ENCODE results near the gene ABCF1. TPM values are rescaled to one million over a fixed set of nuclear protein-coding genes. Genes with fewer than 3 reads are reported as not detected.

ABCF1 gene
- total RNA-seq, 1 donor = 37.3 TPM

DNA sequence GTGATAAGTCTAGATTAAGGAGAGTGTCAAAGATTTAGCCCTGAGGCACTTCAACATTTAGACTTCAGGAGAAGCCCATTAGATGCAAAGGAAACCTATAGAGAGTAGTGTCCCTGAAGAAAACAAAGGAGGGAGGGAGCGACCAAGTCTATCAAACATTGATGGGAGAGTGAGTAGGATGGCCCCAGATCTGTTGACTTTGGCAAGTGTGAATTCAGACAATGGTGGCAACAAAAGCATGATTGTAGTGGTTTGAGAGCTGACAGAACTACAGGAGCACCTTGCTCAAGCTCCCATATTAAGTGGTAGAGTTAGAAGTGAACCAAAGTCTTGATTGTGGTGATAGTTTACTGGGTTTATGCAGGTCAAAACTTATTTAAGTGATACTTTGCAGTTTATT lies 979 bp upstream of the ABCF1 start:
- Histone ChIP-seq H3K9me3 (ENCODE audit: low read depth, low read length) (no peaks in the 10 kb centered on the region), H3K27me3 (ENCODE audit: insufficient read depth, low read length) (no peaks in the 10 kb centered on the region), H3K4me1 (ENCODE audit: insufficient read depth, low read length) (peaks cover 23% of the 10 kb centered on the region), H4K20me1 (ENCODE audit: insufficient read depth, low read length) (peaks cover 32% of the 10 kb centered on the region), H2AFZ (ENCODE audit: low read length) (peak overlapping the region; percentile 98), H3K27ac (ENCODE audit: low read depth, low read length) (peak overlapping the region; percentile 98), H3K36me3 (ENCODE audit: insufficient read depth, low read length) (no peaks in the 10 kb centered on the region), H3K4me2 (ENCODE audit: insufficient read depth, low read length) (peak overlapping the region; percentile 96), H3K4me3 (ENCODE audit: insufficient read depth, low read length) (peak overlapping the region; percentile 99), H3K79me2 (ENCODE audit: insufficient read depth, low read length) (peaks cover 40% of the 10 kb centered on the region)
- TF ChIP-seq, protein P1, sequence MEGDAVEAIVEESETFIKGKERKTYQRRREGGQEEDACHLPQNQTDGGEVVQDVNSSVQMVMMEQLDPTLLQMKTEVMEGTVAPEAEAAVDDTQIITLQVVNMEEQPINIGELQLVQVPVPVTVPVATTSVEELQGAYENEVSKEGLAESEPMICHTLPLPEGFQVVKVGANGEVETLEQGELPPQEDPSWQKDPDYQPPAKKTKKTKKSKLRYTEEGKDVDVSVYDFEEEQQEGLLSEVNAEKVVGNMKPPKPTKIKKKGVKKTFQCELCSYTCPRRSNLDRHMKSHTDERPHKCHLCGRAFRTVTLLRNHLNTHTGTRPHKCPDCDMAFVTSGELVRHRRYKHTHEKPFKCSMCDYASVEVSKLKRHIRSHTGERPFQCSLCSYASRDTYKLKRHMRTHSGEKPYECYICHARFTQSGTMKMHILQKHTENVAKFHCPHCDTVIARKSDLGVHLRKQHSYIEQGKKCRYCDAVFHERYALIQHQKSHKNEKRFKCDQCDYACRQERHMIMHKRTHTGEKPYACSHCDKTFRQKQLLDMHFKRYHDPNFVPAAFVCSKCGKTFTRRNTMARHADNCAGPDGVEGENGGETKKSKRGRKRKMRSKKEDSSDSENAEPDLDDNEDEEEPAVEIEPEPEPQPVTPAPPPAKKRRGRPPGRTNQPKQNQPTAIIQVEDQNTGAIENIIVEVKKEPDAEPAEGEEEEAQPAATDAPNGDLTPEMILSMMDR (IDR thresholded peaks at IDR 0.05; ENCODE audit: extremely low read depth, low read depth, low read length) = no peak
- peak; percentile 10 for DNase-seq (ENCODE audit: insufficient read length, low spot score, missing footprints)

DNA sequence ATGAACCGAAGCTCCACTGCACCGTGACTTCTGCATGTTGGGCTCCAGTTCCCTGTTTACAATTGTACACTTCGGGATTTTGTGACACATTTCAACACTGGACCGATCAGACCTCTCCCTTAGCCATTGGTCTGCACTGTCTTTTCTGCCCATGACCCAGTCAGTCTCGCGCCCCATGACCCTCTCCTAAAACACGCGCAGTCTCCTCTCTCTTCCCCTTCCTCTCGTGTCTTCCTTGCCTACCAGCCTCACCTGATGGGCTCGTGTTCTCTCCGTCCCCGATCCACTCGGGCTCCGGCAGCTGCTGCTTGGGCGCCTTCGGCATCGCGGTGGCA lies 535 bp upstream of the ABCF1 start:
- H2AFZ ChIP-seq (ENCODE audit: low read length) = peak overlapping the region; percentile 98
- H3K27ac ChIP-seq (ENCODE audit: low read depth, low read length) = peak overlapping the region; percentile 98
- peaks cover 37% of the 10 kb centered on the region for H4K20me1 ChIP-seq (ENCODE audit: insufficient read depth, low read length)

DNA sequence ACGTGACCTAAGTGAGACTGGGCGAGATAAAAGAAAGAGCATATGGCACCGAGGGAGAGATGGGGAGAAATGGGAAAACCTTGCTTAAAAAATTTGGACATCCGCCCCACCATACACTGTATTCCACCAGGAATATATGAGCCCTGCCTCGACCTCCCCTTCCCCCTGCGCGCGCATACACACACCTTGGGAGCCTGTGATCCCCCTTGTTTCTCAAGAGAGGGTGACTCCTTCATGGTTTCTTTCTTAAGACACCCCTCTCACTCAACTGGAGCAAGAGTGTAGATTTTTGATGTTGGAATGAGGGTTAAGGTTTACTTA lies 480 bp downstream of the ABCF1 start:
- Histone ChIP-seq H2AFZ (ENCODE audit: low read length) (peak overlapping the region; percentile 96), H3K27ac (ENCODE audit: low read depth, low read length) (peak overlapping the region; percentile 98), H3K36me3 (ENCODE audit: insufficient read depth, low read length) (peaks cover under 1% of the 10 kb centered on the region), H3K9me3 (ENCODE audit: low read depth, low read length) (no peaks in the 10 kb centered on the region), H4K20me1 (ENCODE audit: insufficient read depth, low read length) (peaks cover 41% of the 10 kb centered on the region), H3K79me2 (ENCODE audit: insufficient read depth, low read length) (peaks cover 53% of the 10 kb centered on the region), H3K27me3 (ENCODE audit: insufficient read depth, low read length) (no peaks in the 10 kb centered on the region), H3K4me3 (ENCODE audit: insufficient read depth, low read length) (peak overlapping the region; percentile 99), H3K4me1 (ENCODE audit: insufficient read depth, low read length) (peaks cover 23% of the 10 kb centered on the region), H3K4me2 (ENCODE audit: insufficient read depth, low read length) (peak overlapping the region; percentile 96)
- DNase-seq (ENCODE audit: insufficient read length, low spot score, missing footprints) = no peak
- TF ChIP-seq, protein P1 (IDR thresholded peaks at IDR 0.05; ENCODE audit: extremely low read depth, low read depth, low read length) = no peak

More for the DNA sequence above, 535 bp upstream of the ABCF1 start:
- no peaks in the 10 kb centered on the region for H3K27me3 ChIP-seq (ENCODE audit: insufficient read depth, low read length)
- peaks cover 44% of the 10 kb centered on the region for H3K79me2 ChIP-seq (ENCODE audit: insufficient read depth, low read length)
- peak overlapping the region; percentile 99 for H3K4me3 ChIP-seq (ENCODE audit: insufficient read depth, low read length)
- peak; percentile 82 for DNase-seq (ENCODE audit: insufficient read length, low spot score, missing footprints)
- TF ChIP-seq, protein P1 (IDR thresholded peaks at IDR 0.05; ENCODE audit: extremely low read depth, low read depth, low read length) = no peak
- H3K9me3 ChIP-seq (ENCODE audit: low read depth, low read length) = no peaks in the 10 kb centered on the region
- H3K36me3 ChIP-seq (ENCODE audit: insufficient read depth, low read length) = no peaks in the 10 kb centered on the region
- peak overlapping the region; percentile 96 for H3K4me2 ChIP-seq (ENCODE audit: insufficient read depth, low read length)
- H3K4me1 ChIP-seq (ENCODE audit: insufficient read depth, low read length) = peaks cover 23% of the 10 kb centered on the region

DNA sequence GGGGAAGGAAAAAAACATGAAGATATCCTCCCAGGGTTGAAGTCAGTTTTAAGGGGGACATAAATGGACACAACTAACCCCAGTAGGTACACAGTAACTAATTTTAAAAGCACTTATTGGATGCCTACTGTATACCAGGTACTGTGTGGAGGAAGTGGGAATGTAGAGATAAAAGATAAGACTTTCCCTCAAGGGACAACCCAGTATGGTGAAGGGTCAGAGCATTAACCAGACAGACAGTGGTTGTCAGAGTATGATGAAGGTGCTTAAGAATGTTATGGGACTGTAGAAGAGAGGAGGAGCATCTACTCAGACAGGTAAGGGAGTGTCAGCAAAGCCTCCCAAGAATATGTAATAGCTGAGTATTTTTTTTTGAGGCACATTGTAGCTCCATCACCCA lies 906 bp downstream of the ABCF1 start:
- Histone ChIP-seq H3K27ac (ENCODE audit: low read depth, low read length) (peak overlapping the region; percentile 98), H2AFZ (ENCODE audit: low read length) (no peak overlapping the region), H3K4me3 (ENCODE audit: insufficient read depth, low read length) (peak overlapping the region; percentile 99), H3K36me3 (ENCODE audit: insufficient read depth, low read length) (peaks cover 4% of the 10 kb centered on the region), H3K4me2 (ENCODE audit: insufficient read depth, low read length) (peak overlapping the region; percentile 96), H3K4me1 (ENCODE audit: insufficient read depth, low read length) (peaks cover 23% of the 10 kb centered on the region), H3K79me2 (ENCODE audit: insufficient read depth, low read length) (peaks cover 56% of the 10 kb centered on the region), H3K9me3 (ENCODE audit: low read depth, low read length) (no peaks in the 10 kb centered on the region), H3K27me3 (ENCODE audit: insufficient read depth, low read length) (no peaks in the 10 kb centered on the region), H4K20me1 (ENCODE audit: insufficient read depth, low read length) (peaks cover 45% of the 10 kb centered on the region)
- TF ChIP-seq, protein P1 (IDR thresholded peaks at IDR 0.05; ENCODE audit: extremely low read depth, low read depth, low read length) = no peak
- no peak for DNase-seq (ENCODE audit: insufficient read length, low spot score, missing footprints)
